ENCODE results near the gene STK11.

DNA sequence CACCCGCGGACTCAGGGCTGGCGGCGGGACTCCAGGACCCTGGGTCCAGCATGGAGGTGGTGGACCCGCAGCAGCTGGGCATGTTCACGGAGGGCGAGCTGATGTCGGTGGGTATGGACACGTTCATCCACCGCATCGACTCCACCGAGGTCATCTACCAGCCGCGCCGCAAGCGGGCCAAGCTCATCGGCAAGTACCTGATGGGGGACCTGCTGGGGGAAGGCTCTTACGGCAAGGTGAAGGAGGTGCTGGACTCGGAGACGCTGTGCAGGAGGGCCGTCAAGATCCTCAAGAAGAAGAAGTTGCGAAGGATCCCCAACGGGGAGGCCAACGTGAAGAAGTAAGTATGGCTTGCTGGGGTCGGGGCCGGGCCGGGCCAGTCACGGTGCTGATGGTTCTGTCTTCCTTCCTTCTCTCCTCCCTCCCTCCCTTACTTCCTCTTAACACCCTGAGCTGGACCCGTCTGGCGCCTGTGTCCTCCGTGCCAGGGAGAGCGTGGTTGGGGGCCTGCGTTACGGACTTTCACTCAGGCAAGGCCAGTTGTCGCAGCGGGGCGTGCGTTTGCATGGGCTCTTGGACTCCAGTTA, 1.4 kb downstream of the STK11 start:
- TF ChIP-seq, protein P1, sequence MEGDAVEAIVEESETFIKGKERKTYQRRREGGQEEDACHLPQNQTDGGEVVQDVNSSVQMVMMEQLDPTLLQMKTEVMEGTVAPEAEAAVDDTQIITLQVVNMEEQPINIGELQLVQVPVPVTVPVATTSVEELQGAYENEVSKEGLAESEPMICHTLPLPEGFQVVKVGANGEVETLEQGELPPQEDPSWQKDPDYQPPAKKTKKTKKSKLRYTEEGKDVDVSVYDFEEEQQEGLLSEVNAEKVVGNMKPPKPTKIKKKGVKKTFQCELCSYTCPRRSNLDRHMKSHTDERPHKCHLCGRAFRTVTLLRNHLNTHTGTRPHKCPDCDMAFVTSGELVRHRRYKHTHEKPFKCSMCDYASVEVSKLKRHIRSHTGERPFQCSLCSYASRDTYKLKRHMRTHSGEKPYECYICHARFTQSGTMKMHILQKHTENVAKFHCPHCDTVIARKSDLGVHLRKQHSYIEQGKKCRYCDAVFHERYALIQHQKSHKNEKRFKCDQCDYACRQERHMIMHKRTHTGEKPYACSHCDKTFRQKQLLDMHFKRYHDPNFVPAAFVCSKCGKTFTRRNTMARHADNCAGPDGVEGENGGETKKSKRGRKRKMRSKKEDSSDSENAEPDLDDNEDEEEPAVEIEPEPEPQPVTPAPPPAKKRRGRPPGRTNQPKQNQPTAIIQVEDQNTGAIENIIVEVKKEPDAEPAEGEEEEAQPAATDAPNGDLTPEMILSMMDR (IDR thresholded peaks at IDR 0.05) = no peak
- no peak for TF ChIP-seq ZFX (IDR thresholded peaks at IDR 0.05; ENCODE audit: borderline replicate concordance)

All from 22Rv1 (cell line).